GM12878 (cell line): Measurements from ENCODE around the gene TCEANC2. TPM values are rescaled to one million over a fixed set of nuclear protein-coding genes. Genes with fewer than 3 reads are reported as not detected.

Experiments used
- ATAC-seq: fragments of 200-7000 bp; cut with Tn5 transposase; 3 replicates; pipeline ENCODE4 v1.9.1; 2020; ENCODE audit warnings: mild to moderate bottlenecking, moderate library complexity
- BruUV-seq: library from RNA; stranded (reverse); fragments of 400-500 nt; replicated peaks from 2 replicates; lab custom pipeline; 2021; lab: Mats Ljungman, UMichigan
- CTCF ChIA-PET: fragments of 300-600 bp; sonication (Branson Sonifier 250); formaldehyde crosslinking; extraction: SDS; loops from one replicate; lab custom pipeline; 2021; ENCODE audit warnings: inconsistent platforms; lab: Yijun Ruan, JAX
- POLR2A ChIA-PET: fragments of 350-600 bp; formaldehyde crosslinking; extraction: SDS; loops from one replicate; lab custom pipeline; 2021; ENCODE audit warnings: inconsistent platforms; lab: Charles Lee
- RAD21 ChIA-PET: fragments of 300-600 bp; sonication (Branson Sonifier 250); formaldehyde crosslinking; loops from one replicate; lab custom pipeline; 2023; ENCODE audit warnings: antibody characterized with exemption; ENCODE audit not compliant: unreplicated experiment; lab: Charles Lee
- SMC1A ChIA-PET: fragments of 300-600 bp; sonication (Branson Sonifier 250); formaldehyde crosslinking; loops from one replicate; lab custom pipeline; 2023; ENCODE audit not compliant: unreplicated experiment, uncharacterized antibody; lab: Charles Lee
- DNase-seq: peaks from one replicate; pipeline ENCODE4 v3.0.0-alpha.2; 2011; ENCODE audit warnings: low read depth, low spot score
- FAIRE-seq: peaks from 3 replicates; lab custom pipeline; 2011; peaks lifted over from hg19 to GRCh38; lab: Jason Lieb, UNC
- H2AFZ ChIP-seq: 2 replicates; pipeline ENCODE4 v1.6.0; 2011; ENCODE audit warnings: low read depth, low read length, control low read depth; ENCODE audit not compliant: control insufficient read depth
- H3K27ac ChIP-seq: 2 replicates; pipeline ENCODE4 v1.5.1; 2011; ENCODE audit warnings: control low read depth; ENCODE audit not compliant: control insufficient read depth, insufficient read depth
- H3K27me3 ChIP-seq, 2 experiments: replicated peaks in 1 of 2; 2 replicates each; pipeline versions ENCODE4 v1.6.0 to v1.6.1; 2011; ENCODE audit warnings: low read length in 1 of 2; ENCODE audit not compliant: control insufficient read depth in 2 of 2, insufficient read depth in 2 of 2
- H3K36me3 ChIP-seq, 2 experiments: 2 replicates each; pipeline ENCODE4 v1.5.1; 2011; ENCODE audit warnings: low read length in 1 of 2; ENCODE audit not compliant: control insufficient read depth in 2 of 2, insufficient read depth in 2 of 2
- H3K4me1 ChIP-seq: 2 replicates; pipeline ENCODE4 v1.6.1; 2011; ENCODE audit warnings: mild to moderate bottlenecking, low read length, moderate library complexity, mixed read lengths; ENCODE audit not compliant: control insufficient read depth, insufficient read depth
- H3K4me2 ChIP-seq: 2 replicates; pipeline ENCODE4 v1.6.0; 2011; ENCODE audit warnings: control low read depth; ENCODE audit not compliant: control insufficient read depth, insufficient read depth
- H3K4me3 ChIP-seq: fragments of 200-600 bp; sonication (generic); 2 replicates; pipeline ENCODE4 v1.5.1; 2016
- H3K79me2 ChIP-seq: 2 replicates; pipeline ENCODE4 v1.6.0; 2011; ENCODE audit warnings: low read length; ENCODE audit not compliant: control insufficient read depth, insufficient read depth
- H3K9ac ChIP-seq: 2 replicates; pipeline ENCODE4 v1.8.0; 2011; ENCODE audit warnings: low read length, control low read depth, mixed read lengths; ENCODE audit not compliant: control insufficient read depth, insufficient read depth
- H3K9me3 ChIP-seq: replicated peaks from 3 replicates; pipeline ENCODE4 v1.5.1; 2011; ENCODE audit warnings: mild to moderate bottlenecking, low read length; ENCODE audit not compliant: control insufficient read depth, insufficient read depth
- H4K20me1 ChIP-seq: 2 replicates; pipeline ENCODE4 v1.6.0; 2011; ENCODE audit not compliant: control insufficient read depth, insufficient read depth
- CREB1 ChIP-seq: IDR thresholded peaks from 2 replicates; pipeline ENCODE4 v1.6.1; 2012; ENCODE audit warnings: low read depth, mild to moderate bottlenecking, inconsistent platforms
- JUNB ChIP-seq: IDR thresholded peaks from 2 replicates; pipeline ENCODE4 v1.6.1; 2016; ENCODE audit warnings: antibody characterized with exemption, mild to moderate bottlenecking
- NFYB ChIP-seq: IDR thresholded peaks from 2 replicates; pipeline ENCODE4 v1.6.1; 2011; ENCODE audit warnings: low read depth, mild to moderate bottlenecking, low read length, improper control_type of control experiment, moderate library complexity; ENCODE audit not compliant: insufficient read depth
- RAD51 ChIP-seq: fragments of 450-650 bp; IDR thresholded peaks from 2 replicates; pipeline ENCODE4 v1.6.1; 2016; ENCODE audit warnings: moderate library complexity, mild to moderate bottlenecking, inconsistent platforms
- SMARCA5 ChIP-seq: fragments of 450-650 bp; IDR thresholded peaks from 2 replicates; pipeline ENCODE4 v1.6.1; 2017; ENCODE audit warnings: mild to moderate bottlenecking
- TARDBP ChIP-seq: IDR thresholded peaks from 2 replicates; pipeline ENCODE4 v1.6.1; 2016; ENCODE audit warnings: borderline replicate concordance
- TCF7 ChIP-seq: IDR thresholded peaks from 2 replicates; pipeline ENCODE4 v1.6.1; 2014; ENCODE audit warnings: antibody characterized with exemption, borderline replicate concordance
- YY1 ChIP-seq: IDR thresholded peaks from 2 replicates; pipeline ENCODE4 v1.6.1; 2011; ENCODE audit warnings: low read depth, mild to moderate bottlenecking, low read length
- WGBS: methylation state at CpG from one replicate; pipeline ENCODE4 v1.1.6; 2016; ENCODE audit warnings: low lambda C conversion rate; ENCODE audit not compliant: insufficient replicate concordance, insufficient coverage; ENCODE audit errors: missing lambda C conversion rate; 5-methylcytosine and 5-hydroxymethylcytosine counted together
- in situ Hi-C: fragments of 300-500 bp; cut with MboI; formaldehyde crosslinking; loops from 9 replicates; pipeline ENCODE4 v1.14.3; 2018; ENCODE audit warnings: mixed read lengths
- intact Hi-C: fragments of 100-400 bp; cut with micrococcal nuclease; formaldehyde crosslinking; loops from one replicate; pipeline ENCODE4 v1.14.2; 2022; ENCODE audit not compliant: unreplicated experiment
- polyA plus RNA-seq, 11 experiments: library from polyadenylated mRNA; depleted of rRNA in 4 of 11; unstranded in 6 of 11; stranded (reverse) in 5 of 11; fragments of >200 nt; fragmentation: Nextera tagmentation in 4 of 11; fragmentation: Illumina TruSeq in 1 of 11; extraction: Ambion mirVana in 4 of 11; extraction: Trizol in 1 of 11; gene quantifications; 1 replicate in 1 of 11; 2 replicates in 10 of 11; pipeline versions ENCODE4 v1.2.1 to v1.2.3, GENCODE V29; 2011 to 2016; ENCODE audit warnings: inconsistent platforms in 2 of 11, missing spikeins in 2 of 11, low read depth in 1 of 11
- total RNA-seq, 4 experiments: library from RNA; depleted of rRNA in 3 of 4; stranded (reverse); fragments of >200 nt in 3 of 4; fragmentation: Illumina TruSeq in 1 of 4; extraction: Trizol in 1 of 4; gene quantifications; 2 replicates each; pipeline versions ENCODE4 v1.2.1 to v1.2.3, GENCODE V29; 2013 to 2021
- TF ChIP-seq, protein P1 (sequence below): IDR thresholded peaks from 2 replicates; pipeline ENCODE4 v1.6.1; 2012; ENCODE audit warnings: mild to moderate bottlenecking, low read depth, low read length

TCEANC2 gene
- total and polyA plus RNA-seq, 10 of the 15 experiments (the other 5 are each of a cell fraction or from before 2014, with no cell fraction given) = 4.4 to 13.2 (median 6.4) TPM

DNA sequence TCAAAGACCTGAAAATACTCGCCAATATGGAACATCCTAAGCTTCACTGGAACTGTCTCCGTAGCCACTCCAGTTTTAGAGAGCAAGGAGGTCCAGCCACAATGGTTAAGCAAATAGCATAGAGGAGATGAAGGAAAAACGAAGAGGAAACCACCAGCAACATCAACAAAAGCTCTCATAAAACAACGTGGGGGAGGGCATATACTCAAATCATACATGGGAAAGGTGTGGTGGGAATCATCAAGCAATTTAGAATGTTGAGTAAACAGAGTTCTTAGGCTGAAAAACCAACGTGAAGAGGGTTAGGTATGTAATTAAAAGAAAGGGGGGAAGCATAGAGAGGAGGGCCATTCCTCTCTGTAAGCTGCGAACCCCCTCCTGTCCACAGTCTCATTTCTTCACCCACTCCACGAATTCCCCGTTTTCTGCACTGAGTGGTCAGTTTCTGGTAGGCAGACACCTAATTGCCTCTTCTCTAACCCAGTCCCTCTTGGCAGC lies 1.4 kb upstream of the TCEANC2 start:
- peak overlapping the region; percentile 92 for H3K4me3 ChIP-seq
- SMC1A ChIA-PET = interaction anchor here (0.6 to 3.4 kb wide), 6 partner anchors 10 to 1005 kb away, joined by 3 to 8 read pairs (median 4); partner anchors contain the start of genes IFT25 and LRRC42
- H3K79me2 ChIP-seq = peaks cover 71% of the 10 kb centered on the region
- peak overlapping the region; percentile 43 for H3K4me2 ChIP-seq
- H3K27ac ChIP-seq = peak overlapping the region; percentile 88
- CTCF ChIA-PET = interaction anchor here (0.8 to 5.4 kb wide), 9 partner anchors 10 to 107 kb away, joined by 3 to 27 read pairs (median 3); partner anchors contain the start of gene IFT25
- ATAC-seq (no peak), FAIRE-seq (no peak), DNase-seq (no peak)
- no peak for TF ChIP-seq SMARCA5
- no peak for TF ChIP-seq JUNB
- TF ChIP-seq RAD51 = no peak
- H4K20me1 ChIP-seq = no peaks in the 10 kb centered on the region
- in situ Hi-C loops (loop anchor here (25.0 kb wide), 1 partner anchor 190 kb away; no protein-coding TSS in a partner anchor), intact Hi-C loops (loop anchor here (2.0 to 10.0 kb wide), 6 partner anchors 105 to 750 kb away; partner anchors contain the start of genes LRRC42, NDC1, SSBP3 and TTC22)
- peaks cover 15% of the 10 kb centered on the region for H3K4me1 ChIP-seq
- 0% methylated on average over 8 of the region's 8 CpGs for WGBS
- peak overlapping the region; percentile 93 for H3K9ac ChIP-seq
- POLR2A ChIA-PET = interaction anchor here (0.9 to 4.7 kb wide), 4 partner anchors 107 to 833 kb away, joined by 3 to 32 read pairs (median 8); partner anchors contain the start of genes IFT25, LRRC42 and NDC1
- H3K36me3 ChIP-seq = no peaks in the 10 kb centered on the region; a peak in 1 of 4 replicates
- H3K9me3 ChIP-seq = no peaks in the 10 kb centered on the region
- no peaks in the 10 kb centered on the region for H3K27me3 ChIP-seq
- RAD21 ChIA-PET = interaction anchor here (0.9 to 2.0 kb wide), 4 partner anchors 8 to 106 kb away, joined by 3 to 10 read pairs (median 3); partner anchors contain the start of genes IFT25 and LRRC42
- peak overlapping the region; percentile 94 for H2AFZ ChIP-seq
- BruUV-seq = no TSS peak

DNA sequence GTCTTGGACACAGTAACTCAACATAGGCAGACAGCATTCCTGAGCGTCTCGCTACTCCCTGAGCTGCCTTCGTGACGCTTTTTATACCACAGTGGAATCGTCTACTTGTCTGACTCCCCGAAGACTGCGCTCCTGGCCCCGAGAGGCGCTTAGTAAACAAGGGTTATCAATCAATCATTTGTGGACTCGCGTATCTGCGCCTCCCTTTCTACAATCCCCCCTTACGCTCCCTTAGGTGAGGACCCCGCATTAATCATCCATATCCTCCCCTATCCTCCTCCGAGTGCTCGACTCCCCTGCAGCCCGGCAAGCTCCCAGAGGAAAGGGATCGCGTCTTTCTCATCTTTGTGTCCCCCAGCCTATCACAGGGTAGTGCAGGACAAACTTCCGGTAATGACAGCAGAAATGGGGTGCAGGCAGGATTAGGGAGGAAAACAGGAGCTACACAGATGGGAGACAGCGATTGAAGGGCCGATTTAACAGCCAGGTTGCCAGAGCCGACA lies 926 bp upstream of the TCEANC2 start:
- no peaks in the 10 kb centered on the region for H3K27me3 ChIP-seq
- H4K20me1 ChIP-seq = no peaks in the 10 kb centered on the region
- ChIA-PET RAD21 (interaction anchor here (0.7 to 2.0 kb wide), 7 partner anchors 8 to 107 kb away, joined by 3 to 10 read pairs (median 3); partner anchors contain the start of genes IFT25 and LRRC42), CTCF (interaction anchor here (0.6 to 5.4 kb wide), 11 partner anchors 9 to 209 kb away, joined by 3 to 27 read pairs (median 3); partner anchors contain the start of gene IFT25), POLR2A (interaction anchor here (0.9 to 4.7 kb wide), 9 partner anchors 10 to 833 kb away, joined by 3 to 32 read pairs (median 3); partner anchors contain the start of genes IFT25, LRRC42 and NDC1), SMC1A (interaction anchor here (1.1 to 3.4 kb wide), 4 partner anchors 9 to 190 kb away, joined by 3 to 8 read pairs (median 4); partner anchors contain the start of genes IFT25 and LRRC42)
- 1% methylated on average over 23 of the region's 23 CpGs for WGBS
- DNase-seq (no peak), ATAC-seq (peak; percentile 51), FAIRE-seq (no peak)
- no peaks in the 10 kb centered on the region for H3K9me3 ChIP-seq
- H3K4me1 ChIP-seq = peaks cover 12% of the 10 kb centered on the region
- no peaks in the 10 kb centered on the region; a peak in 1 of 4 replicates for H3K36me3 ChIP-seq
- H2AFZ ChIP-seq = peak overlapping the region; percentile 94
- H3K4me2 ChIP-seq = peak overlapping the region; percentile 43
- peak overlapping the region; percentile 93 for H3K9ac ChIP-seq
- TSS peak; percentile 63 for BruUV-seq
- H3K4me3 ChIP-seq = peak overlapping the region; percentile 92
- peaks cover 66% of the 10 kb centered on the region for H3K79me2 ChIP-seq
- intact Hi-C loops = loop anchor here (2.0 to 10.0 kb wide), 6 partner anchors 106 to 750 kb away; partner anchors contain the start of genes LRRC42, NDC1, SSBP3 and TTC22
- peak overlapping the region; percentile 88 for H3K27ac ChIP-seq
- in situ Hi-C loops = loop anchor here (25.0 kb wide), 1 partner anchor 190 kb away; no protein-coding TSS in a partner anchor
- TF ChIP-seq, protein P1, sequence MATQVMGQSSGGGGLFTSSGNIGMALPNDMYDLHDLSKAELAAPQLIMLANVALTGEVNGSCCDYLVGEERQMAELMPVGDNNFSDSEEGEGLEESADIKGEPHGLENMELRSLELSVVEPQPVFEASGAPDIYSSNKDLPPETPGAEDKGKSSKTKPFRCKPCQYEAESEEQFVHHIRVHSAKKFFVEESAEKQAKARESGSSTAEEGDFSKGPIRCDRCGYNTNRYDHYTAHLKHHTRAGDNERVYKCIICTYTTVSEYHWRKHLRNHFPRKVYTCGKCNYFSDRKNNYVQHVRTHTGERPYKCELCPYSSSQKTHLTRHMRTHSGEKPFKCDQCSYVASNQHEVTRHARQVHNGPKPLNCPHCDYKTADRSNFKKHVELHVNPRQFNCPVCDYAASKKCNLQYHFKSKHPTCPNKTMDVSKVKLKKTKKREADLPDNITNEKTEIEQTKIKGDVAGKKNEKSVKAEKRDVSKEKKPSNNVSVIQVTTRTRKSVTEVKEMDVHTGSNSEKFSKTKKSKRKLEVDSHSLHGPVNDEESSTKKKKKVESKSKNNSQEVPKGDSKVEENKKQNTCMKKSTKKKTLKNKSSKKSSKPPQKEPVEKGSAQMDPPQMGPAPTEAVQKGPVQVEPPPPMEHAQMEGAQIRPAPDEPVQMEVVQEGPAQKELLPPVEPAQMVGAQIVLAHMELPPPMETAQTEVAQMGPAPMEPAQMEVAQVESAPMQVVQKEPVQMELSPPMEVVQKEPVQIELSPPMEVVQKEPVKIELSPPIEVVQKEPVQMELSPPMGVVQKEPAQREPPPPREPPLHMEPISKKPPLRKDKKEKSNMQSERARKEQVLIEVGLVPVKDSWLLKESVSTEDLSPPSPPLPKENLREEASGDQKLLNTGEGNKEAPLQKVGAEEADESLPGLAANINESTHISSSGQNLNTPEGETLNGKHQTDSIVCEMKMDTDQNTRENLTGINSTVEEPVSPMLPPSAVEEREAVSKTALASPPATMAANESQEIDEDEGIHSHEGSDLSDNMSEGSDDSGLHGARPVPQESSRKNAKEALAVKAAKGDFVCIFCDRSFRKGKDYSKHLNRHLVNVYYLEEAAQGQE = no peak
- no peak for TF ChIP-seq YY1
- TF ChIP-seq NFYB = peak; percentile 94
- TF ChIP-seq TARDBP = no peak
- TF ChIP-seq TCF7 = no peak
- TF ChIP-seq CREB1 = no peak
